Kidney (tissue), 14 donors: ENCODE measurements around the gene ETF1. TPM values are rescaled to one million over a fixed set of nuclear protein-coding genes. Genes with fewer than 3 reads are reported as not detected.

Source experiments
- DNase-seq, 5 donors: peaks; one replicate each; pipeline ENCODE4 v3.0.0-alpha.2; 2013 to 2020
- FAIRE-seq: peaks from 2 replicates; lab custom pipeline; 2012; peaks lifted over from hg19 to GRCh38; lab: Jason Lieb, UNC
- H3K27ac ChIP-seq, 2 donors: one replicate each; pipeline ENCODE4 v1.7.0; 2013; ENCODE audit warnings: low read depth in 2 of 2, low read length in 2 of 2, inconsistent platforms in 1 of 2
- H3K27me3 ChIP-seq: one replicate; pipeline ENCODE4 v1.7.1; 2013; ENCODE audit warnings: low read length, inconsistent platforms; ENCODE audit not compliant: control insufficient read depth, insufficient read depth
- H3K36me3 ChIP-seq, 3 donors: one replicate each; pipeline versions ENCODE4 v1.7.0 to v1.7.1; 2013; ENCODE audit warnings: low read length in 3 of 3, control low read depth in 1 of 3, inconsistent platforms in 1 of 3; ENCODE audit not compliant: insufficient read depth in 3 of 3, control insufficient read depth in 2 of 3
- H3K4me1 ChIP-seq, 3 donors: one replicate each; pipeline versions ENCODE4 v1.7.0 to v1.7.1; 2013; ENCODE audit warnings: low read length in 3 of 3, inconsistent platforms in 1 of 3, low read depth in 1 of 3; ENCODE audit not compliant: control insufficient read depth in 2 of 3, insufficient read depth in 2 of 3
- H3K4me3 ChIP-seq, 3 donors: one replicate each; pipeline versions ENCODE4 v1.7.0 to v1.8.1; 2013; ENCODE audit warnings: low read length in 3 of 3, control low read depth in 1 of 3, inconsistent platforms in 1 of 3
- H3K9ac ChIP-seq, 3 donors: one replicate each; pipeline versions ENCODE4 v1.7.0 to v1.7.1; 2013; ENCODE audit warnings: low read length in 3 of 3, control low read depth in 1 of 3, inconsistent platforms in 1 of 3
- H3K9me3 ChIP-seq, 3 donors: one replicate each; pipeline versions ENCODE4 v1.7.0 to v1.7.1; 2013; ENCODE audit warnings: low read length in 3 of 3, control low read depth in 1 of 3, inconsistent platforms in 1 of 3; ENCODE audit not compliant: control insufficient read depth in 2 of 3, insufficient read depth in 1 of 3
- CTCF ChIP-seq: IDR thresholded peaks from 3 replicates; pipeline ENCODE4 v1.5.1; 2012; ENCODE audit warnings: mild to moderate bottlenecking, moderate library complexity, borderline replicate concordance; ENCODE audit not compliant: insufficient read depth; ENCODE audit errors: extremely low read depth
- intact Hi-C: fragments of 100-400 bp; cut with DNase I; formaldehyde crosslinking; loops from one replicate; pipeline ENCODE4 v1.11.1; 2022
- polyA plus RNA-seq: library from polyadenylated mRNA; stranded (reverse); fragments of 350-450 nt; fragmentation: Illumina TruSeq; extraction: RNeasy Lipid Tissue Mini Kit (QIAGEN cat#74804); gene quantifications from one replicate; pipeline ENCODE4 v1.2.3, GENCODE V29; 2014; ENCODE audit warnings: low read depth, low replicate concordance; ENCODE audit not compliant: insufficient read depth
- total RNA-seq: library from RNA; stranded (reverse); fragmentation: NEBNext Ultra II Directional; extraction: Animal tissue kit (Norgen Biotek cat#: 25700); gene quantifications from one replicate; pipeline ENCODE4 v1.2.1, GENCODE V29; 2021
- donor health status: control.
- donor health status: control.
- donor health status: control.
- donor health status: control.
- donor health status: control.
- donor health status: DM: yes; HTN: yes; CAD: no.
- donor health status: Normal renal cell carcinoma (clear cell type).

The ETF1 gene
- total and polyA plus RNA-seq, 2 donors from 2014 or later, result 37.5 to 85.6 TPM

GRCh38 chr5:138568061-138568824, 25.2 kb upstream of the ETF1 start:
- Histone ChIP-seq H3K9me3 (no peaks in the 10 kb centered on the region), H3K9ac (no peak overlapping the region), H3K27me3 (no peaks in the 10 kb centered on the region), H3K4me1 (peaks cover 2 to 13% (median 6%) of the 10 kb centered on the region in 3 donors), H3K27ac (no peak overlapping the region), H3K36me3 (peaks cover 18 to 75% (median 42%) of the 10 kb centered on the region in 3 donors), H3K4me3 (no peak overlapping the region)
- intact Hi-C loops, result no loop called here
- peak; percentile 1 for TF ChIP-seq CTCF
- peak in 1 of 5 donors; percentile 22 for DNase-seq
- FAIRE-seq, result no peak

GRCh38 chr5:138566792-138567191, 23.8 kb upstream of the ETF1 start:
- Histone ChIP-seq H3K9me3 (no peaks in the 10 kb centered on the region), H3K9ac (no peak overlapping the region), H3K4me3 (no peak overlapping the region), H3K27me3 (no peaks in the 10 kb centered on the region), H3K36me3 (peaks cover 18 to 66% (median 35%) of the 10 kb centered on the region in 3 donors), H3K27ac (no peak overlapping the region), H3K4me1 (peaks cover 2 to 13% (median 6%) of the 10 kb centered on the region in 3 donors)
- FAIRE-seq (no peak), DNase-seq (no peak)
- intact Hi-C loops, result no loop called here
- no peak for TF ChIP-seq CTCF

GRCh38 chr5:138565100-138565821, 22.2 kb upstream of the ETF1 start:
- H3K27me3 ChIP-seq, result no peaks in the 10 kb centered on the region
- DNase-seq (no peak), FAIRE-seq (no peak)
- no peak overlapping the region for H3K27ac ChIP-seq
- TF ChIP-seq CTCF, result no peak
- no peak overlapping the region for H3K4me3 ChIP-seq
- H3K4me1 ChIP-seq, result peaks cover 2 to 13% (median 7%) of the 10 kb centered on the region in 3 donors
- intact Hi-C loops, result no loop called here
- H3K36me3 ChIP-seq, result peaks cover 14 to 57% (median 35%) of the 10 kb centered on the region in 3 donors
- no peaks in the 10 kb centered on the region for H3K9me3 ChIP-seq
- H3K9ac ChIP-seq, result no peak overlapping the region
